Measurements from ENCODE around the gene GALR3.

GALR3 gene, protein sequence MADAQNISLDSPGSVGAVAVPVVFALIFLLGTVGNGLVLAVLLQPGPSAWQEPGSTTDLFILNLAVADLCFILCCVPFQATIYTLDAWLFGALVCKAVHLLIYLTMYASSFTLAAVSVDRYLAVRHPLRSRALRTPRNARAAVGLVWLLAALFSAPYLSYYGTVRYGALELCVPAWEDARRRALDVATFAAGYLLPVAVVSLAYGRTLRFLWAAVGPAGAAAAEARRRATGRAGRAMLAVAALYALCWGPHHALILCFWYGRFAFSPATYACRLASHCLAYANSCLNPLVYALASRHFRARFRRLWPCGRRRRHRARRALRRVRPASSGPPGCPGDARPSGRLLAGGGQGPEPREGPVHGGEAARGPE

DNA sequence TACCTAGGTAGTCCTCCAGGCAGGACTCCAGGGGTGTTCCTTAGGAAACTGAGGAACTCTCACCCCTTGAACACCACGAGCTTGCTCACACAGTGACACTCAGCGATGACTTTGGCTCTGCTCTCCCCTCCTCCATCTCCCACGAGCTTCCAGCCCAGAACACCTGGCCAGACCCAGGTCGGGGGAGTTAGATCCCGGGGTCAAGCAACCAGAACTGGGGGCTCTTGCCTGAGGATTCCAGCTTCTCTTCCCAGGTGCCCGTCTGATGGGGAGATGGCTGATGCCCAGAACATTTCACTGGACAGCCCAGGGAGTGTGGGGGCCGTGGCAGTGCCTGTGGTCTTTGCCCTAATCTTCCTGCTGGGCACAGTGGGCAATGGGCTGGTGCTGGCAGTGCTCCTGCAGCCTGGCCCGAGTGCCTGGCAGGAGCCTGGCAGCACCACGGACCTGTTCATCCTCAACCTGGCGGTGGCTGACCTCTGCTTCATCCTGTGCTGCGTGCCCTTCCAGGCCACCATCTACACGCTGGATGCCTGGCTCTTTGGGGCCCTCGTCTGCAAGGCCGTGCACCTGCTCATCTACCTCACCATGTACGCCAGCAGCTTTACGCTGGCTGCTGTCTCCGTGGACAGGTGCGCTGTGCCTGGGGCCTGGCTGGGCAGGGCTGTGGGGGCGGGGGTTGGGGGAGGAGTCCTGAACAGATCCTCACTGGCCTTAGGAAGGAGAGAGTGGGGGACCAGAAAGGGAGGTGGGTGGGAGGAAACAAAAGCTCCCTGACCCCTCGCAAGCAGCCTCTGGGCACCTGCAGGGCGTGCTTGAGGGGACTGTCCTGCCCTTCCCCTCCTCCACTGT, at the start of gene GALR3:
TSS of gene GALR3 (plus strand) at position 249 of the 852 bp plus-strand sequence. CDS start at position 274, 25 bp downstream.
- TF ChIP-seq ZNF8 (CRISPR knock-in tag; IDR thresholded peaks at IDR 0.05), result no peak
- no peak for TF ChIP-seq ZC3H10 (CRISPR knock-in tag; IDR thresholded peaks at IDR 0.05)
- TF ChIP-seq TOX (CRISPR knock-in tag; IDR thresholded peaks at IDR 0.05; ENCODE audit: borderline replicate concordance), result no peak
- TF ChIP-seq, protein P1, sequence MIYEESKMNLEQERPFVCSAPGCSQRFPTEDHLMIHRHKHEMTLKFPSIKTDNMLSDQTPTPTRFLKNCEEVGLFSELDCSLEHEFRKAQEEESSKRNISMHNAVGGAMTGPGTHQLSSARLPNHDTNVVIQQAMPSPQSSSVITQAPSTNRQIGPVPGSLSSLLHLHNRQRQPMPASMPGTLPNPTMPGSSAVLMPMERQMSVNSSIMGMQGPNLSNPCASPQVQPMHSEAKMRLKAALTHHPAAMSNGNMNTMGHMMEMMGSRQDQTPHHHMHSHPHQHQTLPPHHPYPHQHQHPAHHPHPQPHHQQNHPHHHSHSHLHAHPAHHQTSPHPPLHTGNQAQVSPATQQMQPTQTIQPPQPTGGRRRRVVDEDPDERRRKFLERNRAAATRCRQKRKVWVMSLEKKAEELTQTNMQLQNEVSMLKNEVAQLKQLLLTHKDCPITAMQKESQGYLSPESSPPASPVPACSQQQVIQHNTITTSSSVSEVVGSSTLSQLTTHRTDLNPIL (CRISPR knock-in tag; IDR thresholded peaks at IDR 0.05; ENCODE audit: low read depth), result no peak
- TF ChIP-seq PPARA (CRISPR knock-in tag; IDR thresholded peaks at IDR 0.05; ENCODE audit: borderline replicate concordance), result no peak
- TF ChIP-seq GLIS3 (CRISPR knock-in tag; IDR thresholded peaks at IDR 0.05), result no peak
- no peak for TF ChIP-seq ARNTL (CRISPR knock-in tag; IDR thresholded peaks at IDR 0.05; ENCODE audit: borderline replicate concordance, low read depth)
- TF ChIP-seq, protein P2, sequence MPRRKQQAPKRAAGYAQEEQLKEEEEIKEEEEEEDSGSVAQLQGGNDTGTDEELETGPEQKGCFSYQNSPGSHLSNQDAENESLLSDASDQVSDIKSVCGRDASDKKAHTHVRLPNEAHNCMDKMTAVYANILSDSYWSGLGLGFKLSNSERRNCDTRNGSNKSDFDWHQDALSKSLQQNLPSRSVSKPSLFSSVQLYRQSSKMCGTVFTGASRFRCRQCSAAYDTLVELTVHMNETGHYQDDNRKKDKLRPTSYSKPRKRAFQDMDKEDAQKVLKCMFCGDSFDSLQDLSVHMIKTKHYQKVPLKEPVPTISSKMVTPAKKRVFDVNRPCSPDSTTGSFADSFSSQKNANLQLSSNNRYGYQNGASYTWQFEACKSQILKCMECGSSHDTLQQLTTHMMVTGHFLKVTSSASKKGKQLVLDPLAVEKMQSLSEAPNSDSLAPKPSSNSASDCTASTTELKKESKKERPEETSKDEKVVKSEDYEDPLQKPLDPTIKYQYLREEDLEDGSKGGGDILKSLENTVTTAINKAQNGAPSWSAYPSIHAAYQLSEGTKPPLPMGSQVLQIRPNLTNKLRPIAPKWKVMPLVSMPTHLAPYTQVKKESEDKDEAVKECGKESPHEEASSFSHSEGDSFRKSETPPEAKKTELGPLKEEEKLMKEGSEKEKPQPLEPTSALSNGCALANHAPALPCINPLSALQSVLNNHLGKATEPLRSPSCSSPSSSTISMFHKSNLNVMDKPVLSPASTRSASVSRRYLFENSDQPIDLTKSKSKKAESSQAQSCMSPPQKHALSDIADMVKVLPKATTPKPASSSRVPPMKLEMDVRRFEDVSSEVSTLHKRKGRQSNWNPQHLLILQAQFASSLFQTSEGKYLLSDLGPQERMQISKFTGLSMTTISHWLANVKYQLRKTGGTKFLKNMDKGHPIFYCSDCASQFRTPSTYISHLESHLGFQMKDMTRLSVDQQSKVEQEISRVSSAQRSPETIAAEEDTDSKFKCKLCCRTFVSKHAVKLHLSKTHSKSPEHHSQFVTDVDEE (CRISPR knock-in tag; IDR thresholded peaks at IDR 0.05), result no peak
- TF ChIP-seq ZNF565 (CRISPR knock-in tag; conservative IDR thresholded peaks at IDR 0.05; ENCODE audit: low read depth), result no peak
- TF ChIP-seq SNAI2 (CRISPR knock-in tag; IDR thresholded peaks at IDR 0.05), result no peak
- TF ChIP-seq CSDC2 (CRISPR knock-in tag; IDR thresholded peaks at IDR 0.05), result no peak
- TF ChIP-seq ZFP3 (CRISPR knock-in tag; IDR thresholded peaks at IDR 0.05), result no peak
- TF ChIP-seq, protein P3, sequence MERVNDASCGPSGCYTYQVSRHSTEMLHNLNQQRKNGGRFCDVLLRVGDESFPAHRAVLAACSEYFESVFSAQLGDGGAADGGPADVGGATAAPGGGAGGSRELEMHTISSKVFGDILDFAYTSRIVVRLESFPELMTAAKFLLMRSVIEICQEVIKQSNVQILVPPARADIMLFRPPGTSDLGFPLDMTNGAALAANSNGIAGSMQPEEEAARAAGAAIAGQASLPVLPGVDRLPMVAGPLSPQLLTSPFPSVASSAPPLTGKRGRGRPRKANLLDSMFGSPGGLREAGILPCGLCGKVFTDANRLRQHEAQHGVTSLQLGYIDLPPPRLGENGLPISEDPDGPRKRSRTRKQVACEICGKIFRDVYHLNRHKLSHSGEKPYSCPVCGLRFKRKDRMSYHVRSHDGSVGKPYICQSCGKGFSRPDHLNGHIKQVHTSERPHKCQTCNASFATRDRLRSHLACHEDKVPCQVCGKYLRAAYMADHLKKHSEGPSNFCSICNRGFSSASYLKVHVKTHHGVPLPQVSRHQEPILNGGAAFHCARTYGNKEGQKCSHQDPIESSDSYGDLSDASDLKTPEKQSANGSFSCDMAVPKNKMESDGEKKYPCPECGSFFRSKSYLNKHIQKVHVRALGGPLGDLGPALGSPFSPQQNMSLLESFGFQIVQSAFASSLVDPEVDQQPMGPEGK (CRISPR knock-in tag; IDR thresholded peaks at IDR 0.05; ENCODE audit: borderline replicate concordance), result no peak
- no peak for TF ChIP-seq RARB (CRISPR knock-in tag; IDR thresholded peaks at IDR 0.05)
- TF ChIP-seq TCF4 (CRISPR knock-in tag; IDR thresholded peaks at IDR 0.05; ENCODE audit: borderline replicate concordance), result no peak
- no peak for TF ChIP-seq ESRRG (CRISPR knock-in tag; IDR thresholded peaks at IDR 0.05)
- TF ChIP-seq, protein P4, sequence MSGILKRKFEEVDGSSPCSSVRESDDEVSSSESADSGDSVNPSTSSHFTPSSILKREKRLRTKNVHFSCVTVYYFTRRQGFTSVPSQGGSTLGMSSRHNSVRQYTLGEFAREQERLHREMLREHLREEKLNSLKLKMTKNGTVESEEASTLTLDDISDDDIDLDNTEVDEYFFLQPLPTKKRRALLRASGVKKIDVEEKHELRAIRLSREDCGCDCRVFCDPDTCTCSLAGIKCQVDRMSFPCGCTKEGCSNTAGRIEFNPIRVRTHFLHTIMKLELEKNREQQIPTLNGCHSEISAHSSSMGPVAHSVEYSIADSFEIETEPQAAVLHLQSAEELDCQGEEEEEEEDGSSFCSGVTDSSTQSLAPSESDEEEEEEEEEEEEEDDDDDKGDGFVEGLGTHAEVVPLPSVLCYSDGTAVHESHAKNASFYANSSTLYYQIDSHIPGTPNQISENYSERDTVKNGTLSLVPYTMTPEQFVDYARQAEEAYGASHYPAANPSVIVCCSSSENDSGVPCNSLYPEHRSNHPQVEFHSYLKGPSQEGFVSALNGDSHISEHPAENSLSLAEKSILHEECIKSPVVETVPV (CRISPR knock-in tag; IDR thresholded peaks at IDR 0.05), result no peak
- no peak for ATAC-seq

DNA sequence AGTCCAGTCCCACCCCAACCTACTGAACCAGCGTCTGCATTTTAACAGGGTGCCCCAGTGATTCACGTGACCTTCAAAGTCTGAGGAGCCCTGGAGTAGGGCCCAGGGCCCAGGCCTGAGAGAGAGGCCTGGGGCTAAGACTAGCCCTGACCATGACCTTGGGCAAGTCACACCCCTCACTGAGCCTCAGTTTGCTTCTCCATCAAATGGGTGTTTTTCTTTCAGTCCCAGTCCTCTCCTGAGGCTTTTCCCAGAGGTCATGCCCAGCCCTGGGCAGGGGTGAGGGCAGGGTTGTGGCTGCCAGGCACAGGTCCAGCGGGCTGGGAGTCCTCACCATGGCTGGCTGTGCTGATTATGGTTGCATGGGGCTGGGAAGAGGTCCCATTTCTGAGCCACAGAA, 48.5 kb upstream of the GALR3 start:
- ATAC-seq, result no peak
- no peak for TF ChIP-seq TCF4 (CRISPR knock-in tag; IDR thresholded peaks at IDR 0.05; ENCODE audit: borderline replicate concordance)
- no peak for TF ChIP-seq PPARA (CRISPR knock-in tag; IDR thresholded peaks at IDR 0.05; ENCODE audit: borderline replicate concordance)
- TF ChIP-seq ESRRG (CRISPR knock-in tag; IDR thresholded peaks at IDR 0.05), result no peak
- TF ChIP-seq ZNF70 (CRISPR knock-in tag; IDR thresholded peaks at IDR 0.05), result no peak

DNA sequence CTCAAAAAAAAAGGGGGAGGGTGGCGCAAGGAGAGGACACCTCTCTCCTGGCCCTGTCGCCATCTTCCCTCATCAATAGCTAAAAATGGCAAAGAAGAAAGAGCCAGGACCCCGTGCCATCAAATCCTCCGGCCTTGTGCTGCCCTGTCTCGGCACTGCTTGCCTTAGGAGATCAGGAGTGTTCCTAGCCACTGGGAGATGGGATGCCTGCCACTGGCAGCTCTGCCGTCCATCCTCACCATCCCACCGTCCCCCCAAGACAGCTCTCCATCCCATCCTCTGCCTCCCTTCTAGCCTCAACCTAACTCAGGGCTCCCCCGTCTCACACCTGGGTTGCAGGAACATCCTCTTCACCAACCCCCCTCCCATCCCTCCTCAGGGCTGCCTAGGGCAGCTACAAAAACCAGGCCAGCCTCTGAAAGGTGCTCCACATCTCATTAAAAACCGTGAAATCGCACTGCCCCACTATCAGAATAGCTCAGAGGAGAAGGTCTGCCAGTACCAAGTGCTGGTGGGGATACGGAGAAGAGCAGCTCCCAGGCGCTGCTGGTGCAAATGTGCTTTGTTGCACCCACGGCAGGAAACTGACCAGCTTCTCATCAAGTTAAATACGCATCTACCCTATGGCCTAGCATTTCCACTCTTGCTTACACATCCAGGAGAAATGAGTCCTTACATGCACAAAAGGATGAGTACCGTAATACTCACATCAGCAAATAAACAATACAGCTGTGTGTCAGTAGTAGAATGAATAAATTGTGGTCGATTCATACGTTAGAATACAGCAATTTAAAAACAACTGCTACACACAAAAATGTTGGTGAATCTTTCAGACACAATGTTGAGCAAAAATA, 47.2 kb upstream of the GALR3 start:
- ATAC-seq, result no peak
- TF ChIP-seq, protein P1 (CRISPR knock-in tag; IDR thresholded peaks at IDR 0.05; ENCODE audit: low read depth), result no peak
- TF ChIP-seq, protein P3 (CRISPR knock-in tag; IDR thresholded peaks at IDR 0.05; ENCODE audit: borderline replicate concordance), result no peak
- no peak for TF ChIP-seq ZFP3 (CRISPR knock-in tag; IDR thresholded peaks at IDR 0.05)
- TF ChIP-seq BACH2 (CRISPR knock-in tag; IDR thresholded peaks at IDR 0.05; ENCODE audit: borderline replicate concordance), result no peak
- no peak for TF ChIP-seq CSDC2 (CRISPR knock-in tag; IDR thresholded peaks at IDR 0.05)
- no peak for TF ChIP-seq GLIS3 (CRISPR knock-in tag; IDR thresholded peaks at IDR 0.05)
- TF ChIP-seq, protein P4 (CRISPR knock-in tag; IDR thresholded peaks at IDR 0.05), result no peak
- TF ChIP-seq ZFP30 (CRISPR knock-in tag; IDR thresholded peaks at IDR 0.05), result no peak
- no peak for TF ChIP-seq OSR1 (CRISPR knock-in tag; IDR thresholded peaks at IDR 0.05)
- no peak for TF ChIP-seq TCF4 (CRISPR knock-in tag; IDR thresholded peaks at IDR 0.05; ENCODE audit: borderline replicate concordance)
- TF ChIP-seq ARNTL (CRISPR knock-in tag; IDR thresholded peaks at IDR 0.05; ENCODE audit: borderline replicate concordance, low read depth), result no peak
